Stimulated activated CD4-positive, alpha-beta T cell treated with anti-CD3 and anti-CD28 coated beads, TNF-alpha, amount 100 ng/mL, for 48 hours (primary cell): Measurements from ENCODE around the gene CD226.

Experiments
- DNase-seq, 3 donors: peaks; one replicate each; pipeline ENCODE4 v3.0.0-alpha.2; 2020; ENCODE audit warnings: low read depth in 3 of 3

The CD226 gene

DNA sequence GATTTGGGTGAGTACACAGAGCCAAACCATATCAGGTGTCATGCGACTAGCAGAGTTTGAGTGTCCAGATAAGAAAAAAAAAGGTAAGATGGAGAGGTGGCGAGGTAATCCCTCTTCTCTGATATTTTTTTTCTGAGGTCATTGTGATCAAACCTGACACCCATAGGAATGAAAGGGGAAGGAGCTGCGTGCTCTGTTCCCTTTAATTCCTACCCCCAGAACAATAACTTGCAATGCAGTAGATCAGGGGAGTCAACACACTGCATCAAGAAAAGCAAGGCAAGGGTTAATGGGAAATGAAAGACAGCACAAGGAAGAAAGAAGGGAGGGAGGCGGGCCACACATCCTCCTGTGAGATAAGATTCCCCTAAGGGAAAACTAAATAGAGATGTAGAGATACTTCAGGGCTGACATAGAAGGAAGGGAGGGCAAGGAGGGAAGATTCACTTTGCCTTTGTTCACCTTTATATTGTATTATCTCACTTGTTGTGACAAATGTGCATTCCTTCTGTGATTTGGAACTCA lies 132.8 kb downstream of the CD226 start:
- no peak for DNase-seq

DNA sequence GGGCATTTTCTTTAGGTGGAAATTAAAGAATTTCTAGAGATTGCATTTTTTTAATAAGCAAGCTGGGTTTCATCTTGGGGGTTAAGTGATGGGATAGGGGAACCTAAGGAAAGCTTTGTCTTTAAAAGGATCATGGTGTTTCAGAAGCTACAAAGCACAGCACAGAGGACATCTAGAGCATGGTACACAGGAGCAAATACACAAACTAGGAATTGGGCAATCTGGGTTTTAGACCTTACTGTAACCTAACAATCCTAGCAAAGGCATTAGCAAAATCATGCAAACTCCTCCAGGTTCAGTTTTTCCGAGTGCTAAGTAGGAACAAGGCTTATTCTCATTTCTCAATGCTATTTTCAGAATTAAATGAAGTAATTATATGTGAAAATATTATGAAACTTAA lies 134.1 kb downstream of the CD226 start:
- no peak for DNase-seq

DNA sequence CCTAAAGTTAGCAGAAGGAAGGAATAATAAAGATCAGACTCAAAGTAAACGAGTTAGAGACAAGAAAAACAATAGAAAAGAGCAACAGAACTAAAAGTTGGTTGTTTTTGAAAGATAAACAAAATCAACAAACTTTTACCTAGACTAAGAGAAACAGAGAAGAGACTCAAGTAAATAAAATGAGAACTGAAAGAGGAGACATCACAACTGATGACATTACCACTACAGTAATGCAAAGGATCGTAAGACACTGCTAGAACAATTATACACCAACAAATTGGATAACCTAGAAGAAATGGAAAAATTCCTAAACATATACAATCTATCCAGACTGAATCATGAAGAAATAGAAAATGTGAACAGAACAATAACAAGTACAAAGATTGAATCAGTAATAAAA lies 139.3 kb downstream of the CD226 start:
- DNase-seq: no peak

DNA sequence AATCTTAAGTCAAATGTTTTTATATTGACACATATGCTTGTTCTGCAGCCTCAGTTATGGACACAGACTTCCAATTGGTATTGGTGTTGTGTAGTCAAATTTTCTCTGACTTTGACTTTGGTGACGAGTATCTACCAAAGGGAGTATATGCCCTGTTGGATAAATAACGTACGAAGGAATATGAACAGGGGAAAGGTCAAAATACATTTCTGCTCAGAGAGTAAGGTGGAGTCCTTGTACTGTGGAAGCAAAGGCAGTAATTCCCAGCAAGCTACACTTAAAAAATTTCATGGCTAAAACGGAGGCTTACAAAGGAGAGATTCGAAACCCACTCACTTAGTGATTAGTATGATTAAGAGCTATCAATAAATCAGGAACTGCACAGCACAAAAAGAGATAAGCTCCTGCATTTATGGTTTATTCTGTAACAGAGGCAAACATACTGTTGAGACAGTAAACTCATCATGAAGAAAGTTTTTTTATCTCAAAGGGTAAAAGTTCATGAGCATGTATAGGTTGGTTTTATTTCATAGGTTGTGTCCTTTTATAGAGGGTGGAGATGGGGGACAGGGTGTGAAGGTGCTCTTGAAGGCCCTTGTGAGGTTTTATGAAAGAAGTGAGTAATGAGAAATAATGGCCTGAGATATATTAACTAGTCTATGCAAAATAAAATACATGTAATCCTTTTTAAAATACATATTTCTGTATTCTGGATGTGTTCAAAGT lies 142.7 kb downstream of the CD226 start:
- DNase-seq: no peak
